SK-N-SH (cell line): Measurements from ENCODE around the gene MN1. TPM values are rescaled to one million over a fixed set of nuclear protein-coding genes. Genes with fewer than 3 reads are reported as not detected.

Source experiments
- CTCF ChIA-PET: fragments of 300-600, 350-600 bp; formaldehyde crosslinking; extraction: SDS; loops from one replicate; lab custom pipeline; 2021; lab: Yijun Ruan, JAX
- POLR2A ChIA-PET: fragments of 350-600 bp; sonication (Branson Sonifier 250); formaldehyde crosslinking; extraction: SDS; loops from one replicate; lab custom pipeline; 2020; ENCODE audit warnings: antibody characterized with exemption, inconsistent platforms; lab: Yijun Ruan, JAX
- DNase-seq: peaks from one replicate; pipeline ENCODE4 v3.0.0; 2012
- H2AFZ ChIP-seq: fragments of 200-600 bp; sonication (generic); 2 replicates; pipeline ENCODE4 v1.8.1; 2016; ENCODE audit warnings: antibody characterized with exemption, mild to moderate bottlenecking, low read depth
- H3F3A ChIP-seq: fragments of 200-600 bp; sonication (generic); replicated peaks from 2 replicates; pipeline ENCODE3; 2016; ENCODE audit warnings: antibody characterized with exemption, mild to moderate bottlenecking; ENCODE audit not compliant: insufficient read depth
- H3K27ac ChIP-seq, 2 experiments: fragments of 200-500 bp in 1 of 2; fragments of 200-600 bp in 1 of 2; sonication (Bioruptor generic) in 1 of 2; sonication (generic), shearing (Covaris generic) in 1 of 2; 2 replicates each; pipeline versions ENCODE4 v1.5.1 to v1.6.1; 2014 to 2016; ENCODE audit warnings: low read depth in 2 of 2, inconsistent platforms in 1 of 2, low read length in 1 of 2, mild to moderate bottlenecking in 1 of 2, mixed read lengths in 1 of 2
- H3K27me3 ChIP-seq: fragments of 200-600 bp; sonication (generic), shearing (Covaris generic); 2 replicates; pipeline ENCODE4 v1.6.1; 2016; ENCODE audit warnings: mixed run types; ENCODE audit not compliant: insufficient read depth
- H3K36me3 ChIP-seq, 2 experiments: fragments of 200-500 bp in 1 of 2; fragments of 200-600 bp in 1 of 2; sonication (Bioruptor generic) in 1 of 2; sonication (generic) in 1 of 2; replicated peaks in 1 of 2; 2 replicates each; pipeline versions ENCODE3 to v1.5.1; 2014 to 2016; ENCODE audit warnings: low read length in 1 of 2, mild to moderate bottlenecking in 1 of 2; ENCODE audit not compliant: insufficient read depth in 2 of 2, control insufficient read depth in 1 of 2
- H3K4me1 ChIP-seq, 2 experiments: fragments of 200-500 bp in 1 of 2; fragments of 200-600 bp in 1 of 2; sonication (Bioruptor generic) in 1 of 2; sonication (generic), shearing (Covaris generic) in 1 of 2; 2 replicates each; pipeline versions ENCODE4 v1.5.1 to v1.6.1; 2014 to 2016; ENCODE audit warnings: low read depth in 1 of 2, low read length in 1 of 2, mixed run types in 1 of 2; ENCODE audit not compliant: insufficient read depth in 2 of 2, control insufficient read depth in 1 of 2
- H3K4me2 ChIP-seq: fragments of 200-600 bp; sonication (generic), shearing (Covaris generic); 2 replicates; pipeline ENCODE4 v1.6.1; 2017; ENCODE audit warnings: mixed run types
- H3K4me3 ChIP-seq, 2 experiments: fragments of 200-500 bp in 1 of 2; fragments of 200-600 bp in 1 of 2; sonication (Bioruptor generic) in 1 of 2; sonication (generic), shearing (Covaris generic) in 1 of 2; 2 replicates each; pipeline versions ENCODE4 v1.5.1 to v1.8.1; 2014 to 2016; ENCODE audit warnings: low read depth in 2 of 2, inconsistent platforms in 1 of 2, low read length in 1 of 2, mild to moderate bottlenecking in 1 of 2, mixed read lengths in 1 of 2, moderate library complexity in 1 of 2
- H3K79me2 ChIP-seq: fragments of 200-600 bp; sonication (generic); 2 replicates; pipeline ENCODE4 v1.8.1; 2017; ENCODE audit warnings: mild to moderate bottlenecking; ENCODE audit not compliant: insufficient read depth
- H3K9ac ChIP-seq: fragments of 200-600 bp; sonication (generic); 2 replicates; pipeline ENCODE4 v1.6.1; 2017; ENCODE audit warnings: mixed run types
- H3K9me2 ChIP-seq: fragments of 200-600 bp; sonication (generic); 2 replicates; pipeline ENCODE4 v1.6.1; 2017; ENCODE audit warnings: mixed run types
- H3K9me3 ChIP-seq: fragments of 200-600 bp; sonication (generic); 2 replicates; pipeline ENCODE4 v1.6.1; 2017; ENCODE audit warnings: mixed run types, mild to moderate bottlenecking, moderate library complexity
- H4K20me1 ChIP-seq: fragments of 200-600 bp; sonication (generic); 2 replicates; pipeline ENCODE4 v1.6.1; 2017; ENCODE audit warnings: mild to moderate bottlenecking, mixed run types; ENCODE audit not compliant: insufficient read depth
- FOXJ3 ChIP-seq: sonication (generic); formaldehyde crosslinking; IDR thresholded peaks from 2 replicates; pipeline ENCODE4 v1.5.1; 2020; ENCODE audit warnings: mild to moderate bottlenecking, missing genetic modification reagents
- GABPA ChIP-seq: IDR thresholded peaks from 2 replicates; pipeline ENCODE4 v1.4.0; 2012; ENCODE audit warnings: low read depth, mild to moderate bottlenecking
- IRF3 ChIP-seq: fragments of 150-350 bp; IDR thresholded peaks from 2 replicates; pipeline ENCODE4 v1.6.1; 2016; ENCODE audit warnings: mild to moderate bottlenecking, low read depth, low read length
- MEF2A ChIP-seq: IDR thresholded peaks from 2 replicates; pipeline ENCODE4 v1.4.0; 2012; ENCODE audit warnings: low read depth, borderline replicate concordance
- MXI1 ChIP-seq: IDR thresholded peaks from 2 replicates; pipeline ENCODE4 v1.6.1; 2012; ENCODE audit warnings: mild to moderate bottlenecking, low read depth, low read length, improper control_type of control experiment
- PBX3 ChIP-seq: IDR thresholded peaks from 2 replicates; pipeline ENCODE4; 2012
- RAD21 ChIP-seq: IDR thresholded peaks from 2 replicates; pipeline ENCODE4 v1.6.1; 2012; ENCODE audit warnings: mild to moderate bottlenecking, low read length
- RCOR1 ChIP-seq: fragments of 150-350 bp; IDR thresholded peaks from 2 replicates; pipeline ENCODE4 v1.6.1; 2017; ENCODE audit warnings: antibody characterized with exemption, low read length
- RXRA ChIP-seq: IDR thresholded peaks from 2 replicates; pipeline ENCODE4 v1.4.0; 2012; ENCODE audit warnings: low read depth, mild to moderate bottlenecking, borderline replicate concordance
- SMC3 ChIP-seq: IDR thresholded peaks from 2 replicates; pipeline ENCODE4 v1.6.1; 2012; ENCODE audit warnings: low read depth, low read length, improper control_type of control experiment
- TCF12 ChIP-seq: IDR thresholded peaks from 2 replicates; pipeline ENCODE4 v1.4.0; 2012
- TEAD4 ChIP-seq: IDR thresholded peaks from 2 replicates; pipeline ENCODE4 v1.4.0; 2012; ENCODE audit warnings: mild to moderate bottlenecking, borderline replicate concordance; ENCODE audit not compliant: insufficient read depth
- WGBS: methylation state at CpG from one replicate; pipeline ENCODE4 v1.1.6; 2017; ENCODE audit warnings: low lambda C conversion rate; 5-methylcytosine and 5-hydroxymethylcytosine counted together
- polyA plus RNA-seq, 3 experiments: library from polyadenylated mRNA; depleted of rRNA; stranded (reverse); fragments of >200 nt; gene quantifications; 2 replicates each; pipeline ENCODE4 v1.2.3, GENCODE V29; 2012

Gene MN1
- polyA plus RNA-seq, 1 of the 3 experiments (the other 2 are of a cell fraction), result 0.20 TPM

GRCh38 chr22:27765706-27766291 lies 35.8 kb downstream of the MN1 start:
- Histone ChIP-seq H2AFZ (no peak overlapping the region), H3K4me3 (no peak overlapping the region), H3K27ac (no peak overlapping the region), H3K9me3 (no peaks in the 10 kb centered on the region), H3F3A (no peaks in the 10 kb centered on the region), H3K9ac (no peak overlapping the region), H3K79me2 (no peaks in the 10 kb centered on the region), H3K9me2 (no peaks in the 10 kb centered on the region), H3K4me2 (no peak overlapping the region), H3K4me1 (peaks cover 0 to 9% of the 10 kb centered on the region in 2 experiments; a peak in 1 of 4 replicates), H3K27me3 (0 out of 2 replicates have a peak, but pooled peaks cover 12% of the 10 kb centered on the region), H4K20me1 (no peaks in the 10 kb centered on the region), H3K36me3 (no peaks in the 10 kb centered on the region)
- WGBS, result 70% methylated on average over 8 of the region's 15 CpGs
- DNase-seq, result no peak
- TF ChIP-seq TCF12, result no peak
- TF ChIP-seq RAD21, result no peak
- TF ChIP-seq TEAD4, result no peak
- no peak for TF ChIP-seq RCOR1
- TF ChIP-seq GABPA, result no peak
- no peak for TF ChIP-seq RXRA
- TF ChIP-seq FOXJ3 (CRISPR knock-in tag), result no peak
- no peak for TF ChIP-seq MEF2A
- TF ChIP-seq SMC3, result no peak
- ChIA-PET POLR2A (no interaction called here), CTCF (interaction anchor here (1.1 kb wide), 1 partner anchor 17 kb away, joined by 3 read pairs; no protein-coding TSS in a partner anchor)

- H3K9me3 ChIP-seq, result no peaks in the 10 kb centered on the region
- CTCF ChIA-PET, result no interaction called here
- H3K27me3 ChIP-seq, result 0 out of 2 replicates have a peak, but pooled peaks cover 12% of the 10 kb centered on the region
- H3F3A ChIP-seq, result no peaks in the 10 kb centered on the region
- H3K27ac ChIP-seq, result no peak overlapping the region
- no peaks in the 10 kb centered on the region for H3K36me3 ChIP-seq
- H3K9me2 ChIP-seq, result no peaks in the 10 kb centered on the region
- no peak for DNase-seq
- H3K4me3 ChIP-seq, result no peak overlapping the region
- H3K4me1 ChIP-seq, result peaks cover 0 to 9% of the 10 kb centered on the region in 2 experiments; a peak in 1 of 4 replicates
- POLR2A ChIA-PET, result no interaction called here
- TF ChIP-seq PBX3, result no peak
- TF ChIP-seq RXRA, result no peak
- no peaks in the 10 kb centered on the region for H3K79me2 ChIP-seq
- WGBS, result 77% methylated on average over 3 of the region's 3 CpGs
- H4K20me1 ChIP-seq, result no peaks in the 10 kb centered on the region
- H3K9ac ChIP-seq, result no peak overlapping the region
- no peak overlapping the region for H3K4me2 ChIP-seq
- no peak overlapping the region for H2AFZ ChIP-seq
Observed at GRCh38 chr22:27764722-27765236, 36.8 kb downstream of the MN1 start.

- ChIA-PET POLR2A (no interaction called here), CTCF (interaction anchor here (0.6 kb wide), 1 partner anchor 15 kb away, joined by 3 read pairs; no protein-coding TSS in a partner anchor)
- H3K36me3 ChIP-seq, result no peaks in the 10 kb centered on the region
- no peak overlapping the region for H3K9ac ChIP-seq
- H3K4me1 ChIP-seq, result peaks cover 0 to 9% of the 10 kb centered on the region in 2 experiments; a peak in 1 of 4 replicates
- 20% methylated on average over 1 of the region's 15 CpGs for WGBS
- peak; percentile 76 for DNase-seq
- H3K79me2 ChIP-seq, result no peaks in the 10 kb centered on the region
- H3K4me3 ChIP-seq, result no peak overlapping the region
- no peaks in the 10 kb centered on the region for H4K20me1 ChIP-seq
- 0 out of 2 replicates have a peak, but pooled peaks cover 2% of the 10 kb centered on the region for H3K27me3 ChIP-seq
- no peak overlapping the region for H3K27ac ChIP-seq
- no peak overlapping the region for H2AFZ ChIP-seq
- no peaks in the 10 kb centered on the region for H3K9me3 ChIP-seq
- peak; percentile 31; the same call in 1 of the 2 replicates for TF ChIP-seq MXI1
- no peak for TF ChIP-seq IRF3
- no peak overlapping the region for H3K4me2 ChIP-seq
- H3K9me2 ChIP-seq, result no peaks in the 10 kb centered on the region
- H3F3A ChIP-seq, result no peaks in the 10 kb centered on the region
Observed at GRCh38 chr22:27761665-27762064, 39.9 kb downstream of the MN1 start.
